ENCODE results near the gene CASS4.
"Not testable (repeated sequence)": the region's sequence is repeated elsewhere in the genome, so short reads cannot be mapped to it uniquely, and the experiment has no call there.

CASS4 gene

DNA sequence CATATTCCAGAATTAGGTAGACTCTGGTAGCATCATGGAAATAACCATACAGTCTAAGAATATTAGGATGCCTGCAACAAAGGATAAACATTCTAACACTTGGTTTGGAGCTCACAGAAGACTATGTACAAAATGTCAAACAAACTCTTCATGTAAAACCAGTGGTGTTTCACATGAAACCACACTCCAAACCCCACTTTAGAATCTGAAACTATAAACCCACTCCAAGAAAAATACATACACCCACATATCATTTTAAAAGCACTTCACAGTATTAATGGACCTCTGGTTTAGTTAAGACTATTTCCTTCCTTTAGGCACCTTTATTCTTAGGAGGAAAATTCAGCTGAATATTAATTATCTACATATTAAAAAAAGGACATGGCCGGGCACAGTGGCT lies 30.6 kb upstream of the CASS4 start:
- no peak for DNase-seq (ENCODE audit: low read depth)
- no peak overlapping the region for H3K4me3 ChIP-seq (ENCODE audit: low read depth, low read length)
- TF ChIP-seq, protein P1, sequence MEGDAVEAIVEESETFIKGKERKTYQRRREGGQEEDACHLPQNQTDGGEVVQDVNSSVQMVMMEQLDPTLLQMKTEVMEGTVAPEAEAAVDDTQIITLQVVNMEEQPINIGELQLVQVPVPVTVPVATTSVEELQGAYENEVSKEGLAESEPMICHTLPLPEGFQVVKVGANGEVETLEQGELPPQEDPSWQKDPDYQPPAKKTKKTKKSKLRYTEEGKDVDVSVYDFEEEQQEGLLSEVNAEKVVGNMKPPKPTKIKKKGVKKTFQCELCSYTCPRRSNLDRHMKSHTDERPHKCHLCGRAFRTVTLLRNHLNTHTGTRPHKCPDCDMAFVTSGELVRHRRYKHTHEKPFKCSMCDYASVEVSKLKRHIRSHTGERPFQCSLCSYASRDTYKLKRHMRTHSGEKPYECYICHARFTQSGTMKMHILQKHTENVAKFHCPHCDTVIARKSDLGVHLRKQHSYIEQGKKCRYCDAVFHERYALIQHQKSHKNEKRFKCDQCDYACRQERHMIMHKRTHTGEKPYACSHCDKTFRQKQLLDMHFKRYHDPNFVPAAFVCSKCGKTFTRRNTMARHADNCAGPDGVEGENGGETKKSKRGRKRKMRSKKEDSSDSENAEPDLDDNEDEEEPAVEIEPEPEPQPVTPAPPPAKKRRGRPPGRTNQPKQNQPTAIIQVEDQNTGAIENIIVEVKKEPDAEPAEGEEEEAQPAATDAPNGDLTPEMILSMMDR (IDR thresholded peaks at IDR 0.05; ENCODE audit: low read depth, low read length), result no peak

DNA sequence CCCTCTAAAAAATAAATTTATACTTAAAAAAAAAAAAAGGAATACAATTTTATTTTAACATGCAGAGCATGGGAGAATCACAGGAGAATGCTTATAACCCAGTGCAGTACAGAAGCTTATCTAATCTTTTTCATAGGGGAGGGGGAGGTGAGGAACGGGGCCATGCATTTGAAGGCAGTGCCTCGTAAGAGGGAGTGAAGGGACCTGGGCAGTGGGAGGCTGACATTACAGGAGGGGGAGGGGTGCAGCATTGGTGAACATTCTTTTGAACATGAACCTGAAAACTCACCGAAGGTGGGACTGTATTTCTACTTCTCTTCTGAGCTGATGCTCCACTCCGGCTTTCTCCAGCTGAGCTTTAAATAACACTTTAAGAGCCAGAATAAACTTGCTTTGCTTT lies 29.4 kb upstream of the CASS4 start:
- TF ChIP-seq, protein P2, sequence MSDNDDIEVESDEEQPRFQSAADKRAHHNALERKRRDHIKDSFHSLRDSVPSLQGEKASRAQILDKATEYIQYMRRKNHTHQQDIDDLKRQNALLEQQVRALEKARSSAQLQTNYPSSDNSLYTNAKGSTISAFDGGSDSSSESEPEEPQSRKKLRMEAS (IDR thresholded peaks at IDR 0.05; ENCODE audit: low read depth, low read length), result no peak
- TF ChIP-seq, protein P1 (IDR thresholded peaks at IDR 0.05; ENCODE audit: low read depth, low read length), result no peak
- TF ChIP-seq POLR2A (IDR thresholded peaks at IDR 0.05; ENCODE audit: extremely low read depth, insufficient read length) (no peak), MYC (IDR thresholded peaks at IDR 0.05; ENCODE audit: low read depth, low read length) (no peak)
- DNase-seq (ENCODE audit: low read depth), result no peak
- no peak overlapping the region for H3K4me3 ChIP-seq (ENCODE audit: low read depth, low read length)

DNA sequence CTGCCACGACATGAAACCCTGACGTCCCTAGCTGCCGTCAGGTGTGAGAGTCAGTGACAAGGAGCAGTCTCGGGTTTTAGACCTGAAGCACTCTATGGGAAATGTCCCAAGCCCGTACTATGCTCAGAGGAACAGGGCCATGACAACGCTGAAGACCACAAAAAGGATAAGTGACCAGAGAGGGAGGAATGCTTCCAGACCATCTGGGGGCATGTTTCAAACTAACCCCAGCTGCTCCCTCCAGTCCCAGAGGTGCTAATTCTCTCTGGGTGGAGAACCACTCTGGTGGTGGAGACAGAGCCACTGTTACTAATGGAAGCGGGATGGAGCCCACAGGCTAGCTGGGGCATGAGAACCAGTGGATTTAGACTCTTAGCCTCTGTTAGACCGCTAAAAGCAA lies 28.7 kb upstream of the CASS4 start:
- no peak overlapping the region for H3K4me3 ChIP-seq (ENCODE audit: low read depth, low read length)
- no peak for TF ChIP-seq POLR2A (IDR thresholded peaks at IDR 0.05; ENCODE audit: extremely low read depth, insufficient read length)
- TF ChIP-seq, protein P2 (IDR thresholded peaks at IDR 0.05; ENCODE audit: low read depth, low read length), result no peak
- TF ChIP-seq MYC (IDR thresholded peaks at IDR 0.05; ENCODE audit: low read depth, low read length), result no peak
- TF ChIP-seq, protein P1 (IDR thresholded peaks at IDR 0.05; ENCODE audit: low read depth, low read length), result no peak
- DNase-seq (ENCODE audit: low read depth), result no peak

DNA sequence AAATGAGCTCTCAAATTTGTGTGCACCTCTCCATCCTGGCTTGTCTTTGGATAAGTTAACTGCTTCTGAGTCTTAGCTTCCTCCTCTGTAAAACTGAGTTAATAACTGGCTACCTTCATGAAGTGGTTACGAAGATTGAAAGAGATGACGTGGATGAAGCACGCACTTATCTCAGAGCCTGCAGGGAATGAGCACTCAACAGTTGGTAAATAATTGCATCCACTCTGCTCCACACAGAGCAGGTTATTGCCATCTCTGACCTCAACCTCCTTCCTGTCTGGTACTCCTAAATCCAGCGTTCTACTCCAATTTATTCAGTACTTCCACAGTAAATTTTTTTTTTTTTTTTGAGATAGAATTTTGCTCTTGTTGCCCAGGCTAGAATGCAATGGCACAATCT lies 26.9 kb upstream of the CASS4 start:
- TF ChIP-seq MYC (IDR thresholded peaks at IDR 0.05; ENCODE audit: low read depth, low read length), result no peak
- H3K4me3 ChIP-seq (ENCODE audit: low read depth, low read length), result no peak overlapping the region
- DNase-seq (ENCODE audit: low read depth), result no peak

DNA sequence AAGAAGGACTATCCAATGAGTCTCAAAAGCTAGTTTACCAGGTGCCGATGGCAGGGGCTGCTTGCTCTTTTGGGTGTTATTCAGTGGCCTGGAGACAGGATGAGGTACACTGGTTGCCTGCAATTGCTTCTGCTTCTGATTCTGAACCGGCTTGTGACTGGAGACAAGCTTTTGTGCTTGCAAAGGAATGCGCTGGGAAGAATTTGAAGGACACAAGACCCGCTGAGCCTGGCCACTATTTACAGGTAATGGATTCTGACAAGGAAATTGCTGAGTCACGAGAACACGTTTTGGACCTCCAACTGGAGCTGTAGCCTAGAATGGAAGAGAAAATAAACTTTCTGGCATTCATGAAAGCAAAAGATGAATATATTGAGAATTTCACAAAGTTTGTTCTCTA lies 25.8 kb upstream of the CASS4 start:
- no peak for DNase-seq (ENCODE audit: low read depth)
- TF ChIP-seq MYC (IDR thresholded peaks at IDR 0.05; ENCODE audit: low read depth, low read length) (no peak), POLR2A (IDR thresholded peaks at IDR 0.05; ENCODE audit: extremely low read depth, insufficient read length) (no peak)
- TF ChIP-seq, protein P2 (IDR thresholded peaks at IDR 0.05; ENCODE audit: low read depth, low read length), result no peak
- TF ChIP-seq, protein P1 (IDR thresholded peaks at IDR 0.05; ENCODE audit: low read depth, low read length), result no peak
- H3K4me3 ChIP-seq (ENCODE audit: low read depth, low read length), result no peak overlapping the region

DNA sequence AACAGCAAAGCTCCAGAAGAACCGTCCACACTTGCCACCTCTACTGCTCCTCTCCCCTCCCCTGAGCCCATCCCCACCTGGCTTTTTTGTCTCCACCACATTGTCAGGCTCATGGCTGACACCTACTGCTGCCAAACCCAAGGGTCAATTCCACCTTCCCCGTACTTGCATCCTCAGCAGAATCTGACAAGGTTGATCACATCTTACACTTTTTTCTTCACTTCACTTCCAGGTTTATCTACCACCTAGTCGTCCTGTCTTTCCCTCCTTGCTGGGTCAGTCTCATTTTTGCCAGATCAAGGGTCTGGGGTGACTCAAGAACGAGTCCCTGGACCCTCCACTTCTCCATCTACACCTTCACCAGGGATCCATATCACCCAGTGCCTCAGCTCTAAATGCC lies 23.2 kb upstream of the CASS4 start:
- peak overlapping the region; percentile 0 for H3K4me3 ChIP-seq (ENCODE audit: low read depth, low read length)
- TF ChIP-seq, protein P2 (IDR thresholded peaks at IDR 0.05; ENCODE audit: low read depth, low read length), result no peak
- DNase-seq (ENCODE audit: low read depth), result no peak

DNA sequence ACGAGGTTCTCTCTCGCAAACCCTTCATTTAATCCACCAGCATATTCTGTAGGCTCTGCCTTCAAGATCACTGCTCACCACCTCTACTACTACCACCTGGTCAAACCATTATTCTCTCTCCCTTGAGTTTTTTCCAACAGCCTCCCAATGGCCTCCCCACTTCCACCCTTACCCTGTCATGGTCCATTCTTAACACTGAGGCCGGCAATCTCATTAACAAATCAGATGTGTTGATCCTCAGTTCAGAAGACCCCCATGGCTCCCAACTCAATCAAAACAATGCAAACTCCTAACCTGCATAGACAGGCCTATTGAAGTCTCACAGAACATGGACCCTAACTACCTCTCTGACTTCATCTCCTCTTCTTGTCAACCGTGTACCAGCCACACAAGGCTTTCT lies 22.3 kb upstream of the CASS4 start:
- DNase-seq (ENCODE audit: low read depth), result no peak
- TF ChIP-seq MYC (IDR thresholded peaks at IDR 0.05; ENCODE audit: low read depth, low read length) (no peak), POLR2A (IDR thresholded peaks at IDR 0.05; ENCODE audit: extremely low read depth, insufficient read length) (no peak)
- TF ChIP-seq, protein P2 (IDR thresholded peaks at IDR 0.05; ENCODE audit: low read depth, low read length), result no peak
- TF ChIP-seq, protein P1 (IDR thresholded peaks at IDR 0.05; ENCODE audit: low read depth, low read length), result no peak
- H3K4me3 ChIP-seq (ENCODE audit: low read depth, low read length), result peak overlapping the region; percentile 14

DNA sequence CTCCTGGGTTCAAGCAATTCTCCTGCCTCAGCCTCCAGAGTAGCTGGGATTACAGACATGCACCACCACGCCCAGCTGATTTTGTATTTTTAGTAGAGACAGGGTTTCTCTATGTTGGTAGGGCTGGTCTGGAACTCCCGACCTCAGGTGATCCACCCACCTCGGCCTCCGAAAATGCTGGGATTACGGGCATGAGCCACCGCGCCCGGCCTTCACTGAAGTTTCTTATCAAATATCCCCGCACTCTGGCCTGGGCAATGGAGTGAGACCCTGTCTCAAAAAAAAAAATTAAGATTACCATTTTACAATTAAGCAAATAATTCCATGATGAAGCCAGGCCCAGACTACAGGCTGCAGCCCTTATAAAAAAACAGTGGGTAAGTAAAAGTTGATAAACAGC lies 21.7 kb upstream of the CASS4 start:
- DNase-seq (ENCODE audit: low read depth), result not testable (repeated sequence)
- peak overlapping the region; percentile 97 for H3K4me3 ChIP-seq (ENCODE audit: low read depth, low read length)

Measured in NB4 (cell line).